Measurements from ENCODE around the gene GDF11.

The GDF11 gene

DNA sequence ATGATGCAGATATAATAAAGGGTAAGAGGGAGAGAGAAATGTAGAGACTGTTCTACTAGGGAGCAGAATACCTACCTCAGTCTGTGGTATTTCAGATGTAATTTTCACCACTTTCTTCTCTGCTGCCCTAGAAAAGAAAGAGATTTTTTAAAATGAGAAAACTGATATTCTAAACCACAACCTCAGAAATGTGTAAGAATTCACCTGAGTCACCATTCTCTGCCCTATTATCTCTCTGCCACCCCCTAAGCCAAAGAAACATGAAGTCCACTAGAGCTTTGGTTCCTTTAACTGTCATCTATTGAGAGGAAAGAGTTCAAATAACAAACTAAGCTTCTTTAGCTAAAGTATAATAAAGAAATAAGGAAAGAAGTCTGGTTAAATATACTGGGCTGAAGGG lies 53.0 kb downstream of the GDF11 start:
- no peak for DNase-seq (ENCODE audit: low read depth)

GRCh38 chr12:55797068-55797467 lies 54.1 kb downstream of the GDF11 start:
- DNase-seq (ENCODE audit: low read depth), result no peak

GRCh38 chr12:55797550-55797949 lies 54.6 kb downstream of the GDF11 start:
- no peak for DNase-seq (ENCODE audit: low read depth)
